Skeletal muscle tissue (tissue), 4 donors: ENCODE results near the gene AMD1. TPM values are rescaled to one million over a fixed set of nuclear protein-coding genes. Genes with fewer than 3 reads are reported as not detected.
"Not testable (repeated sequence)": the region's sequence is repeated elsewhere in the genome, so short reads cannot be mapped to it uniquely, and the experiment has no call there.

Experiments used
- H3K27ac ChIP-seq: one replicate; pipeline ENCODE4 v1.7.0; 2013; ENCODE audit warnings: mild to moderate bottlenecking, low read depth, low read length, inconsistent platforms
- H3K27me3 ChIP-seq, 3 donors: one replicate each; pipeline ENCODE4 v1.7.0; 2013; ENCODE audit warnings: low read length in 3 of 3; ENCODE audit not compliant: control insufficient read depth in 3 of 3, insufficient read depth in 3 of 3
- H3K36me3 ChIP-seq, 3 donors: one replicate each; pipeline ENCODE4 v1.7.0; 2013; ENCODE audit warnings: low read length in 3 of 3; ENCODE audit not compliant: control insufficient read depth in 3 of 3, insufficient read depth in 3 of 3
- H3K4me1 ChIP-seq, 3 donors: one replicate each; pipeline ENCODE4 v1.7.0; 2013; ENCODE audit warnings: low read length in 3 of 3, mild to moderate bottlenecking in 3 of 3; ENCODE audit not compliant: control insufficient read depth in 3 of 3, insufficient read depth in 3 of 3
- H3K4me3 ChIP-seq, 3 donors: one replicate each; pipeline ENCODE4 v1.7.0; 2013; ENCODE audit warnings: low read length in 3 of 3
- H3K9ac ChIP-seq, 3 donors: one replicate each; pipeline ENCODE4 v1.7.0; 2013; ENCODE audit warnings: low read length in 3 of 3, mild to moderate bottlenecking in 3 of 3, moderate library complexity in 2 of 3, low read depth in 1 of 3
- H3K9me3 ChIP-seq, 3 donors: one replicate each; pipeline ENCODE4 v1.7.0; 2013; ENCODE audit warnings: low read length in 3 of 3; ENCODE audit not compliant: control insufficient read depth in 3 of 3
- total RNA-seq: library from RNA; depleted of rRNA; stranded (reverse); fragments of >200 nt; gene quantifications from one replicate; pipeline ENCODE4 v1.2.3, GENCODE V29; 2014
- donor health status: Osteomylitis.

The AMD1 gene
- total RNA-seq, 1 donor from 2014 or later = 45.9 TPM

DNA sequence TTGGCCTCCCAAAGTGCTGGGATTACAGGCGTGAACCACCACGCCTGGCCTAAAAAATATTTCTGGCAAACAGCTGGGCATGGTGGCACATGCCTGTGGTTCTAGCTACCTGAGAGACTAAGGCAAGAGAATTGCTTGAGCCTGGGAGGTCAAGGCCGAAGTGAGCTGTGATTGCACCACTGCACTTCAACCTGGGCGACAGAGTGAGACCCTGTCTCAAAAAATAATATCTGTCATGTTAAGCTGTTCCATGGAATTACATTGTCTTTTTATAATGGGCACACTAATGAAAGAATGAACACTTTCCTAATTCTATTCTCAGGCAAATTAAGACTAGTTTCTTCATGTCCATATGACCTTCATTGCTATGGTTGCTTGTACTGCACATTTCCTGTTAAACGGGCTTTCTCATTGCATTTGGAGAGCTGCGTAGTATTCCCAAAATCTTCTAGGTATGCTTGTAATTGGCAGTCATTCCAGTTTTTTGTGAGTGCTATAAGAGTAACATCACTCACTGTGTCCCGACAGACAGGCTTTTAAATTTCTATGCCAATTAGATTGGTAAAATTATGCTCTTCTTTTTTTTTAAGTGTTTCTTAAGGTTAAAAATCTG, 12.1 kb downstream of the AMD1 start:
- no peaks in the 10 kb centered on the region for H3K9me3 ChIP-seq
- peaks cover 0 to 15% (median 9%) of the 10 kb centered on the region in 3 donors for H3K36me3 ChIP-seq
- no peaks in the 10 kb centered on the region for H3K27me3 ChIP-seq
- H3K27ac ChIP-seq = no peak overlapping the region
- no peak overlapping the region for H3K9ac ChIP-seq
- H3K4me1 ChIP-seq = peaks cover 12 to 20% (median 18%) of the 10 kb centered on the region in 3 donors
- H3K4me3 ChIP-seq = no peak overlapping the region

DNA sequence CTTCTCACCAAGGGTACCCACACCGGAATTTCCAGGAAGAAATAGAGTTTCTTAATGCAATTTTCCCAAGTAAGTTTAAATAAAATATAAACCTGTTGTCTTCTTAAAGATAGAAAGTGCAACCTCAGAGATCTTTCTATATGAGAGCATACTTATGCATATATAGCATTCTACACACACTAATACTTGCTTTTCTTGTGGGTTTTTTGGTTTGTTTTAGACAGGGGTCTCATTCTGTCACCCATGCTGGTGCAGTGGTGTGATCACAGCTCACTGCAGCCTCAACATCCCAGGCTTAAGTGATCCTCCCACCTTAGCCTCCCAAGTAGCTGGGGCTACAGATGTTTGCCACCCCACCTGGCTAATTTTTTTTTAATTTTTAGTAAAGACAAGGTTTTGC, 15.7 kb downstream of the AMD1 start:
- no peak overlapping the region for H3K9ac ChIP-seq
- H3K27ac ChIP-seq = no peak overlapping the region
- H3K4me3 ChIP-seq = no peak overlapping the region
- no peaks in the 10 kb centered on the region for H3K9me3 ChIP-seq
- peaks cover 11 to 45% (median 40%) of the 10 kb centered on the region in 3 donors for H3K36me3 ChIP-seq
- H3K4me1 ChIP-seq = peaks cover 0 to 3% (median 0%) of the 10 kb centered on the region in 3 donors
- no peaks in the 10 kb centered on the region for H3K27me3 ChIP-seq

DNA sequence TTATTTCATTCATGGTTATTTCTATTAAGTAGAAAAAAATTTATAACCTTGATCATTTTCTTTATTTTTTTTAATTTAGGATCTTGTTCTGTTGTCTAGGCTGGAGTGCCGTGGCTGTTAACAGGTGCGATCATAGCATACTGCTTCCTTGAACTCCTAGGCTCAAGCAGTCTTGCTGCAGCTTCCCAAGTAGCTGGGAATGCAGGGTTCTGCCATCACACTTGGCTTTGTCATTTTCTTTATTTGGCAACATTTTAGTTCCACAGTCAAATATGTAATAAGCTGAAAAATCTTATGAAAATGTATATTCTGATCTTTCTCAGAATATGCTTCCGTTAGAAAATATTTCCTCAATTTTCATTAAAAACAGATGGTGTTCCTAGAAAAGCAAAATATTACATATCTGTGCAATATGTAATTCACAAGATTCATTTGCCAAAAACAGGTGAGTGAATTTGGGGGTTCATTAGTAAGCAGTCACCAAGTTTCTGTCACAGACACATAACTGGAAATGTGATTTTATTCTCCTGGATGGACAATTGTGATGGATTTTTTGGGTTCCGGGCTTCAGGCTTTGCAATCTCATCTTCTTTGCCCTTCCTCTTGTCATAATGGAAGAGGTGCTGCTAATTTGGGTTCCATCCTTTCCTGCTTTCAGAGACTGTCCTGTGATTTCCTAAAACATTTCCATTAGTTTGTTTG, 21.5 kb downstream of the AMD1 start:
- no peaks in the 10 kb centered on the region for H3K27me3 ChIP-seq
- H3K36me3 ChIP-seq = peaks cover 16 to 54% (median 41%) of the 10 kb centered on the region in 3 donors
- no peaks in the 10 kb centered on the region for H3K4me1 ChIP-seq
- no peak overlapping the region for H3K4me3 ChIP-seq
- H3K9ac ChIP-seq = no peak overlapping the region
- H3K27ac ChIP-seq = no peak overlapping the region
- no peaks in the 10 kb centered on the region for H3K9me3 ChIP-seq

DNA sequence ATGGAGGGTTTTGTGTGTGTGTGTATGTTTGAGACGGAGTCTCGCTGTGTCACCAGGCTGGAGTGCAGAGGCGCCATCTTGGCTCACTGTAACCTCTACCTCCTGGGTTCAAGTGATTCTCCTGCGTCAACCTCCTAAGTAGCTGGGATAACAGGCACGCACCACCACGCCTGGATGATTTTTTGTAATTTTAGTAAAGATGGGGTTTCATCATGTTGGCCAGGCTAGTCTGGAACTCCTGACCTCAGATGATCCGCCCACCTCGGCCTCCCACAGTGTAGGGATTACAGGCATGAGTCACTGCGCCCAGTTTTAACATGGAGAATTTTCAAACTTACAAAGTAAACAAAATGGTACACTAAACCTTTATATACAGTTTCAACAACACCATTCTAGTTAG, 22.8 kb downstream of the AMD1 start:
- peaks cover 13 to 44% (median 27%) of the 10 kb centered on the region in 3 donors for H3K36me3 ChIP-seq

DNA sequence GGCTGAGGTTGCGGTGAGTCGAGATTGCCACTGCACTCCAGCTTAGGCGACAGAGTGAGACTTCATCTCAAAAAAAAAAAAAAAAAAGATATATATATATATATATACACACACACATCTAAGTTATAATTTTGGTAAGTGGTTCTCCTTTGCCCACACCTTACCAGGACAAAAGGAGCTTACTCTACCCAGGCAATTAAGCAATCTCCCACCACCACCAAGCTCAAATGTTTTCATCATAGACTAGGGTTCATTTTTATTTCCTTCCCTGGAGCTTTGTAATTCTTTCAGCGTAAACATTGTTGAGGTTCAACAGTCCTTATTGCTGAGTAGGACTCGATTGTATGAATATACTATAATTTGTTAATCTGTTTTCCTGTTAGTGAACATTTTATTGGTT, 23.5 kb downstream of the AMD1 start:
- H3K9me3 ChIP-seq = peaks cover 0 to under 1% (median 0%) of the 10 kb centered on the region in 3 donors
- no peaks in the 10 kb centered on the region for H3K4me1 ChIP-seq
- no peak overlapping the region for H3K27ac ChIP-seq
- no peaks in the 10 kb centered on the region for H3K27me3 ChIP-seq
- no peak overlapping the region for H3K4me3 ChIP-seq
- peaks cover 7 to 38% (median 21%) of the 10 kb centered on the region in 3 donors for H3K36me3 ChIP-seq
- no peak overlapping the region for H3K9ac ChIP-seq

More for the DNA sequence above, 22.8 kb downstream of the AMD1 start:
- Histone ChIP-seq H3K9ac (no peak overlapping the region), H3K4me1 (no peaks in the 10 kb centered on the region), H3K27me3 (no peaks in the 10 kb centered on the region), H3K27ac (no peak overlapping the region), H3K4me3 (no peak overlapping the region), H3K9me3 (no peaks in the 10 kb centered on the region)

DNA sequence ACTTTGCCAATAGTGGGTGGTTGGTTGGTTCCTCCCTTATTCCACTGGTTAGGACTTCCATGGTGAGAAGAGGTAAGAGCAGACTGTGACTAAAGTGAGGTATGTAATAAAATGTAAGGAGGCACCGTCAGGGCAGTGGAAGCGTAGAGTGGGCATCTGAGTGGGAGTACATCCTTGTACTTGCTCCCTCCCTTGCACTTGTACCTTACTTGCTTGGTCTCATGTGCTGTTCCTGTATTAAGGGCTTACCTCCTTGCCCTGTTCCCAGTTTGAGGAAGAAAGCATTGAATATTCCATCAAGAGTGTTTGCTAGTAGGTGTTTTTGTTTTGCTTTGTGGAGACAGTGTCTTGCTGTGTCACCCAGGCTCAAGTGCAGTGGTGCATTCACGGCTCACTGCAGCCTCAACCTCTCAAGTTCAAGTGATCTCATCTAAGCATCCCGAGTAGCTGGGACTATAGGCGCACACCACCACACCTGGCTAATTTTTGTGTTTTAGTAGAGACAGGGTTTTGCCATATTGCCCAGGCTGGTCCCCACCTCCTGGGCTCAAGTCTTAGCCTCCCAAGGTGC, 25.5 kb downstream of the AMD1 start:
- Histone ChIP-seq H3K9ac (no peak overlapping the region), H3K27me3 (no peaks in the 10 kb centered on the region), H3K36me3 (peaks cover 5 to 21% (median 5%) of the 10 kb centered on the region in 3 donors), H3K9me3 (peaks cover 0 to 6% (median 0%) of the 10 kb centered on the region in 3 donors), H3K4me1 (no peaks in the 10 kb centered on the region), H3K4me3 (no peak overlapping the region), H3K27ac (no peak overlapping the region)

DNA sequence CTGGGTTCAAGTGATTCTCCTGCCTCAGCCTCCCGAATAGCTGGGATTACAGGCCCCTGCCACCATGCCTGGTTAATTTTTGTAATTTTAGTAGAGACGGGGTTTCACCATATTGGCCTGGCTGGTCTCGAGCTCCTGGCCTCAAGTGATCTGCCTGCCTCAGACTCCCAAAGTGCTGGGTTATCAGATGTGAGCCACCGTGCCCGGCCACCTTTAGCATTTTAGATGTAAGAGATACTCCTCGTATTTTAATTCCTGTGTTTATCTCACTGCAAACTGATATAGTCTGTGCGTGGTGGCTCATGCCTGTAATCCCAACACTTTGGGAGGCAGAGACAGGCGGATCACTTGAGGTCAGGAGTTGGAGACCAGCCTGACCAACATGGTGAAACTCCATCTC, 27.0 kb downstream of the AMD1 start:
- not testable (repeated sequence) for H3K4me3 ChIP-seq, H3K9ac ChIP-seq, H3K9me3 ChIP-seq, H3K27ac ChIP-seq, H3K4me1 ChIP-seq, H3K27me3 ChIP-seq
- peaks cover 0 to 10% (median 3%) of the 10 kb centered on the region in 3 donors for H3K36me3 ChIP-seq

DNA sequence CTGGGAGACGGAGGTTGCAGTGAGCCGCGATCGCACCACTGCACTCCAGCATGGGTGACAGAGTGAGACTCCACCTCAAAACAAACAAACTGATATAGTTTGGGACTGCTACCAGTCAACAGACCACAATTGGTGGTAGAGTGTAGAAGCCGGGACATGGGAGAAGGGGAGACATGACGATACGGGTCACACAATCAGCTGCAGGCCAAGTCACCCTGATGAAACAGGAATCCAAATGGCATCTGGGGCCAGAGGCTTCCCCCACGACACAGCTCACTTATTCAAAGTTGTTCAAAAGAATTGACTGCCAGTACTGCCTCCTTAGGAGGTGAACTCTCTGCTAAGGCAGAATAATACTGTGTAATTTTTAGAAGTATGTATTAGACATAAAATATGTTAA, 27.5 kb downstream of the AMD1 start:
- Histone ChIP-seq H3K9ac (no peak overlapping the region), H3K36me3 (peaks cover 0 to 9% (median 3%) of the 10 kb centered on the region in 3 donors), H3K4me3 (no peak overlapping the region), H3K4me1 (no peaks in the 10 kb centered on the region), H3K27me3 (no peaks in the 10 kb centered on the region), H3K9me3 (peaks cover 0 to 6% (median 0%) of the 10 kb centered on the region in 3 donors), H3K27ac (no peak overlapping the region)

DNA sequence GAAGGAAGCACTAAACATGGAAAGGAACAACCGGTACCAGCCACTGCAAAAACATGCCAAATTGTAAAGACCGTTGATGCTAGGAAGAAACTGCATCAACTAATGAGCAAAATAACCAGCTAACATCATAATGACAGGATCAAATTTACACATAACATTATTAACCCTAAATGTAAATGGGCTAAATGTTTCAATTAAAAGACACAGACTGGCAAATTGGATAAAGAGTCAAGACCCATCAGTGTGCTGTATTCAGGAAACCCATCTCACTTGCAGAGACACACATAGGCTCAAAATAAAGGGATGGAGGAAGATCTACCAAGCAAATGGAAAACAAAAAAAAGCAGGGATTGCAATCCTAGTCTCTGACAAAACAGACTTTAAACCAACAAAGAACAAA, 31.7 kb downstream of the AMD1 start:
- not testable (repeated sequence) for H3K27me3 ChIP-seq, H3K4me1 ChIP-seq, H3K36me3 ChIP-seq, H3K4me3 ChIP-seq, H3K27ac ChIP-seq, H3K9me3 ChIP-seq, H3K9ac ChIP-seq

DNA sequence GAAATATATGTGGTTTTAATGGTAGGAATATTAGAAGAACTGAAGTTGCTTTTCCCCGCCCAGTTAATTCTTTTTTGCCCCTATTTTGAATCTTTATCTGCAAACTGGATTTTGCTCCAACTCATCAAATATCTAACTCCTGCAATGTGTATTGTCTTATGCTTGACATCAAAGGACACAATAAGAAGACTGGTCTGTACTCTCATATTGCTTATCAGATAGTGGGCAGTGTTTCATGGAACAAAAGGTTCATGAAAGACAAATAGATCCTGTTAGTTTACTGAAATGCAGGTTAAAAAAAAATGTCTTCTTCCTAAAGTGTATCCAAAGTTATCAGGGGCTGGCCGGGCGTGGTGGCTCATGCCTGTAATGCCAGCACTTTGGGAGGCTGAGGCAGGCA, 56.2 kb downstream of the AMD1 start:
- H3K9ac ChIP-seq = no peak overlapping the region
- H3K27ac ChIP-seq = no peak overlapping the region

More for the DNA sequence above, 56.2 kb downstream of the AMD1 start:
- Histone ChIP-seq H3K4me3 (no peak overlapping the region), H3K4me1 (no peaks in the 10 kb centered on the region), H3K27me3 (no peaks in the 10 kb centered on the region), H3K9me3 (no peaks in the 10 kb centered on the region), H3K36me3 (no peaks in the 10 kb centered on the region)
